ENCODE results near the gene PTGDS.
"Not testable (repeated sequence)": the region's sequence is repeated elsewhere in the genome, so short reads cannot be mapped to it uniquely, and the experiment has no call there.

The PTGDS gene

GRCh38 chr9:136992819-136993369 lies 15.6 kb downstream of the PTGDS start:
- DNase-seq: no peak

- no peak for DNase-seq
Measured at GRCh38 chr9:136994180-136994887, 17.0 kb downstream of the PTGDS start.

GRCh38 chr9:136994888-136995230 lies 17.6 kb downstream of the PTGDS start:
- DNase-seq: no peak

- DNase-seq: no peak
Measured at GRCh38 chr9:136995362-136995761, 18.1 kb downstream of the PTGDS start.

GRCh38 chr9:136995772-136996311 lies 18.5 kb downstream of the PTGDS start:
- DNase-seq: no peak

GRCh38 chr9:136996361-136997292 lies 19.3 kb downstream of the PTGDS start, which contains the start of gene CLIC3:
CLIC3 (minus strand) TSS chr9:136996568; CDS start chr9:136996543, 25 bp downstream.
- DNase-seq: no peak

GRCh38 chr9:136997371-136997770 lies 20.1 kb downstream of the PTGDS start:
- DNase-seq: no peak

GRCh38 chr9:136997830-136998234 lies 20.5 kb downstream of the PTGDS start:
- no peak for DNase-seq

- DNase-seq: no peak
Measured at GRCh38 chr9:137000177-137000930, 23.1 kb downstream of the PTGDS start.

GRCh38 chr9:137001857-137002645 lies 24.7 kb downstream of the PTGDS start:
- no peak for DNase-seq

GRCh38 chr9:137002646-137003041 lies 25.3 kb downstream of the PTGDS start:
- DNase-seq: no peak

- not testable (repeated sequence) for DNase-seq
Measured at GRCh38 chr9:137004285-137004684, 27.0 kb downstream of the PTGDS start.

GRCh38 chr9:137006116-137007003 lies 29.1 kb downstream of the PTGDS start:
- no peak for DNase-seq

GRCh38 chr9:137007108-137007815 lies 30.0 kb downstream of the PTGDS start:
- no peak for DNase-seq

- DNase-seq: no peak
Measured at GRCh38 chr9:137007816-137008270, 30.5 kb downstream of the PTGDS start.

GRCh38 chr9:137008312-137008711 lies 31.0 kb downstream of the PTGDS start:
- no peak for DNase-seq

- no peak for DNase-seq
Measured at GRCh38 chr9:137009217-137009616, 31.9 kb downstream of the PTGDS start.

- DNase-seq: no peak
Measured at GRCh38 chr9:137009938-137010732, 32.8 kb downstream of the PTGDS start.

- no peak for DNase-seq
Measured at GRCh38 chr9:137011156-137011555, 33.9 kb downstream of the PTGDS start.

Data from NCI-H1694 treated with DMSO at 0.1 percent for 48 hours (cell line).